Activated CD4-positive, alpha-beta T cell treated with anti-CD3 and anti-CD28 coated beads for 48 hours (primary cell): Measurements from ENCODE around the gene ZBTB46.

ENCODE experiments used
- DNase-seq: peaks from one replicate; pipeline ENCODE4 v3.0.0-alpha.2; 2020

ZBTB46 gene

DNA sequence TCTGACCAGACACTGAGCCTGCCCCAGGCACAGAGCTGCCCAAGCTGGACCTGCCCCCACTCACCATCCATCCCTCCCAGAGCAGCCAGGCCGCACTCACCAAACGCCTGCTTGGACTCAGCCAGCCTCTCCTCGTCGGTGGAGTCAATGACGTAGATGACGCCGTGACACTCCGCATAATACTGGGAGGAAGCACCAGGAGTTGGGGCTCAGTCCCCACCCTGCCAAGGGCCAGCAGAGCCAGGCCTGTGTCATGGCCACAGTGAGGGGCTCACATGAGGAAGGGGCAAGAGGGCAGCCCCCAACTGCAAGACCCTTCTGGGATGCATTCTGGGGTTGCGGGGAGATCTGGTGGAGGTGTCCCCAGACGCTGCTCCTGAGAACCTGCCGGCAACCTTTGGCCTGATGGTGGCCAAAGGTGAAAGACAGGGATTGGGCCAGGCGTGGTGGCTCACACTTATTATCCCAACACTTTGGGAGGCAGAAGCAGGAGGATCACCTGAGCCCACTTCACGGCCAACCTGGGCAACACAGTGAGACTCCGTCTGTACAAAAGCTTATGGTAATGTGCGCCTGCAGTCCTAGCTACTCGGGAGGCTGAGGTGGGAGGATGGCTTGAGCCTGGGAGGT, 128.9 kb downstream of the ZBTB46 start:
- peak; percentile 3 for DNase-seq

DNA sequence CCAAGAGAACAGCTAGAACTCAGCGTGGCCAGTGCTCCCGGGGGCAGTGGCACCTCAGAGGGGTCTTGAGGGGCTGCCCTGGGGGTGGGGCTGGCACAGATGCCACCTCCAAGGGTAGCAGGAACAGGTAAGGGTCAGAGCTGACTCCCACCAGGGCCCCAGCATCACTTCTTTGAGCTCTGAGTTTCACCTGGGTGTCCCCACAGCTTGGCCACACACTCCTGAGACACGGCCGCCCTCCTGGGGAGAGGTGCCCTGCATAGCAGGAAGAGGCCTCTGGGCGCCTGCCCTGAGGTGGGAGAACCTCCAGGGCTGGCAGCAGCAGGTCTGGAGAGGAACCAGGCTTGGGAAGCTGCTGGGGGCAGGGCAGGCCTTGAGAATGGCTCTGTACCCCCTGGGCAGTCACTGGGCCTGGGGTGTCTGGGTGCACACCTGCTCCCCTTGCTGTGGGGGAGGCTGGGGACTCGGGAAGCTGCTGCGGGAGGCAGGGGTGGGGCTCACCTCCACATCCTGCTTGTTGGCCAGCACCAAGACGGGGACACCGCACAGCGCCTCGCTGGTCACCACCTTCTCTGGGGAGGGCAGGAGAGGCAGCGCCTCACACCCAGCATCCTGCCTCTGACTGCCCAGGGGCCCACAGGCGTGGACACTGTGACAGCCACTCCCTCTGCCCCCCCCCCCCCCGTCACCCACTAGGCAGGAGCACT, 129.6 kb downstream of the ZBTB46 start:
- peak; percentile 4 for DNase-seq

DNA sequence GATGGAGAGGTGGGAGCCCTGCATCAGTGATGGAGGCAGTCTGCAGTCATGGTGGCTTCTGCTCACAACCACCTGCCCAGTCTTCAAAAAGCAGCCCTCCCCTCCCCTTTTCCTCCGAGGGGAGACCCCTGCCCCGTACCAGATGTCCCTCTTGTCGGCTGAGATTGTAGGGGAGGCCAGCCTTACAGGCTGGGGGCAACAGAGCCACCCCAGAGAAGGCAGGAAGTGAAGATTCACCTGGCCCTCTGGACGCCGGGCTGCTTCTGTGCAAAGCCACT, 130.1 kb downstream of the ZBTB46 start:
- DNase-seq: no peak

DNA sequence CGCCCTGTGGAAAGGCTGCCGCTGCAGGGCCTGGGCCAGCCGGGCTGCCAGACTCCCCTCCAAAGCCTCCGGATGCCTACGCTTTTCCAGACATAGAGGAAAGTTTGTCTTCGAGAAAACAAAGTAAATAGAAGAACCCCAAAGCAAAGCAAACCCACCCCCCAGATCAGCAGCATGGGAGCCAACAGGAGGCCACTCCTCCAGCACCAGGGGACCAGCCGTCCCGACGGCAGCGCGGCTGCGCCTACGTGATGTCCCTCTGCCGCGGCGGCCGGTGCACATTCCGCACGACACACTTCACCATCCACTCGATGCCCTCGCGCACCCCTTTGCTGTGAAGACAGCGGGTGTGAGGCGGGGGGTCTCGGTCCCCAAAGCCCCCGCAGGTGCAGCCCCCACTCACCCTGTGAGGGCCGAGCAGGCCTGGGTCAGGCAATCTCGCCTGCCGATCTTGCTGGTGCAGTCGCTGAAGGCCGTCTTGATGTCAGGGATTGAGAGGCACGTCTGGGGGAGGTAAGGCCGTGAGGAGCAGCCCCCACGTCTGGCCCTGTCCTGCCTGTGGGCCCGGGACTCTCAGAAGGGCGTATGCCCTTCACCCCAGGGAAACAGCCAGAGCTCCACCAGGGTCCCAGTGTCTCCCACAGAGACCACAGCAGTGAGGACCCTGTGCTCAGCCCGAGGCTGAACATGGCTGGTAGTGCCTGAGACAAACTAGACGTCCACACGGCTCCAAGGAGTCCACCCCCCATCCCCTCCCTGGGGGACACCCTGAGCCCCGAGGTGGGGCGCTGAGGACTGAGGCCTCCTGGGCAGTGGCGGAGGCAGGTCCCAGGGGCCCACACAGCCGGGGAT, 130.6 kb downstream of the ZBTB46 start:
- DNase-seq: peak; percentile 8

DNA sequence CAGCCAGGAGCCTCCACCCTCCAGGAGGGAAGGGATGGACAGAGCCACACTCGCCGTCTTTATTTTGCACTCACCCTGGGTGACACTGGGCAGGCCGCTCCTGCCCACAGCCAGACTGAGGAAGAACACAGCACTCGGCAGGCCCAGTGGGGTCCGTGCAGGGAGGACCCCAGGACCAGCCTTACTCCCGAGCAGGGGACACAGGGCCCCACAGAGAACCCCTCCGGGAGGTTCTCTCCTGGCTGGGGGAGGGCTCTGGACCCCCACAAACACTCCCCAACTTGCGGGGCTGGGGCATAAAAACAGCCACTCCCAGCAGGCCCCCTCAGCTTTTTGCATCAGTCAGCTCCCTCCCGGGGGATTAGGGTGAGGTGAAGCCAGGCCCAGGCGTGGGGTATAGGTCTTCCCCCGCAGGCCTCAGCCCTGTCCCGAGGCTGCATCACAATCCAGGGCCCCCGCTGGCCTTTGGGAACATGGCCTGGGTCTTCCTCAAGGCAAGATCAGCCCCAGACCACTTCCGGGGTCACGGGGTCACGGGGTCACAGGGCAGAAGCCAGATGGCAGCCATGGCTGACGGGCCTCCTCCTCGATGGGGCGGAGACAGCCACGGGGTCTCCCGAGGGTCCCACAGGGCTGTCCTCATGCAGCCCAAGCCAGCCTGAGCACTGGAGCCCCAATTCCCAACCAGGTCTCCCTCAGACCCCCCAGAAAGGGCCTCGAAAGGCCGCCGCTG, 131.4 kb downstream of the ZBTB46 start:
- DNase-seq: peak; percentile 3

DNA sequence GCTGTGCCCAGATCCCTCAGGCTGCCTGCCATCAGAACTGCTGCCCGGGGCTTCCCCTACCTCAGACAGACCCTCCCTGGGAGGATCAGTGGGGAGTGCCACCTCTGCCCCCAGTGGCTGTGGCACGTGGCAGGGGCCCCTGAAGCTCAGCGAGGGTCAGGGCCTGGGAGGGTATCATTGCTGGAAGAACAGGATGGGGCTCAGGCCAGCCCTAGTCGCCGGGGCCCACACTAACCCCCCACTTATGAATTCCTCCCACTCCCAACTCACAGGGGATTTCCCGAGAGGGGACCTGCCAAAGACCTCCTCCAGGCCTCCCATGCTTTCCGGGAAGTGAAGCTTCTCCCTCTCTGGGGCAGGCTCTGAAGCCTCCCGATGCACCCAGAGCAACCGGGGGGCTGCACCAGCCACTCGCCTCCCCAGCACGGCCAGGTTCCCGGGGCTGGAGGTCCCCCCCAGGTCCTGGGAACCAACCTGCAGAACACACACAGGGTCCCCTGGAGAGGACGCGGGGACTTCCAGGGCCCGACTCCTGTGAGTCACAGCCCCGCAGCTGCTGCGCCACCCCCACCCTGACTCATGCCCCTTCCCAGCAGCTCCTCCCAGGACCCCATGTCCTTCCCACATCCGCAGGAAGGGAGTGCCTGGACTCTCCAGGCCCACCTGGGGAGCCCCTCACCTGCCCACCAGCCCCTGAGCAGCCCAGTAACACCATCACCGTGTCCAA, 132.2 kb downstream of the ZBTB46 start:
- DNase-seq: peak; percentile 77

DNA sequence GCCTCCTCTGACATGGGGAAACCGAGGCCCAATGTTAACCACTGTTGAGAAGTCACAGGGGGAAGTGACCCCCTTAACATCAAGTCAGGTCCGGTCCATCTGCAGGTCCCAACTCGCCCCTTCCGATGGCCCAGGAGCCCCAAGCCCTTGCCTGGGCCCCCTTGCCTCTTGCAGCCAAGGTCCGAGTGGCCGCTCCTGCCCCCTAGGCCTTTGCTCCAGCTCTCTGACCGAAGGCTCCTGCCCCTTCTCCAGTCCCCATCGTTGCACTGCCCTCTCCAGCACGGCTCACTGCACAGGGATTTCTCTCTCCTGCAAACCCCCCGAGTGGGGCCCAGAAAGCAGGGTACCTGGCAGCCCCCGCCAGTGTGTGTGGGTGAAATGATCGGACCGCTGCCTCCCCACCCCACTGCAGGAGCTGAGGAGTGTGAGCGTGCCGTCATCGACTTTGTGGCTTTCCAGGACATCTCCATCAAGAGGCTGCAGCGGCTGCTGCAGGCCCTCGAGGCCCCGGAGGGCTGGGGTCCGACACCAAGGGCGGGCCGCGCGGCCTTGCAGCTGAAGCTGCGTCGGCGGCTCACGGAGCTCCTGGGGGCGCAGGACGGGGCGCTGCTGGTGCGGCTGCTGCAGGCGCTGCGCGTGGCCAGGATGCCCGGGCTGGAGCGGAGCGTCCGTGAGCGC, 133.1 kb downstream of the ZBTB46 start:
- DNase-seq: no peak

DNA sequence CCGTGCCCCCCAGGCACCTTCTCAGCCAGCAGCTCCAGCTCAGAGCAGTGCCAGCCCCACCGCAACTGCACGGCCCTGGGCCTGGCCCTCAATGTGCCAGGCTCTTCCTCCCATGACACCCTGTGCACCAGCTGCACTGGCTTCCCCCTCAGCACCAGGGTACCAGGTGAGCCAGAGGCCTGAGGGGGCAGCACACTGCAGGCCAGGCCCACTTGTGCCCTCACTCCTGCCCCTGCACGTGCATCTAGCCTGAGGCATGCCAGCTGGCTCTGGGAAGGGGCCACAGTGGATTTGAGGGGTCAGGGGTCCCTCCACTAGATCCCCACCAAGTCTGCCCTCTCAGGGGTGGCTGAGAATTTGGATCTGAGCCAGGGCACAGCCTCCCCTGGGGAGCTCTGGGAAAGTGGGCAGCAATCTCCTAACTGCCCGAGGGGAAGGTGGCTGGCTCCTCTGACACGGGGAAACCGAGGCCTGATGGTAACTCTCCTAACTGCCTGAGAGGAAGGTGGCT, 133.7 kb downstream of the ZBTB46 start:
- no peak for DNase-seq

DNA sequence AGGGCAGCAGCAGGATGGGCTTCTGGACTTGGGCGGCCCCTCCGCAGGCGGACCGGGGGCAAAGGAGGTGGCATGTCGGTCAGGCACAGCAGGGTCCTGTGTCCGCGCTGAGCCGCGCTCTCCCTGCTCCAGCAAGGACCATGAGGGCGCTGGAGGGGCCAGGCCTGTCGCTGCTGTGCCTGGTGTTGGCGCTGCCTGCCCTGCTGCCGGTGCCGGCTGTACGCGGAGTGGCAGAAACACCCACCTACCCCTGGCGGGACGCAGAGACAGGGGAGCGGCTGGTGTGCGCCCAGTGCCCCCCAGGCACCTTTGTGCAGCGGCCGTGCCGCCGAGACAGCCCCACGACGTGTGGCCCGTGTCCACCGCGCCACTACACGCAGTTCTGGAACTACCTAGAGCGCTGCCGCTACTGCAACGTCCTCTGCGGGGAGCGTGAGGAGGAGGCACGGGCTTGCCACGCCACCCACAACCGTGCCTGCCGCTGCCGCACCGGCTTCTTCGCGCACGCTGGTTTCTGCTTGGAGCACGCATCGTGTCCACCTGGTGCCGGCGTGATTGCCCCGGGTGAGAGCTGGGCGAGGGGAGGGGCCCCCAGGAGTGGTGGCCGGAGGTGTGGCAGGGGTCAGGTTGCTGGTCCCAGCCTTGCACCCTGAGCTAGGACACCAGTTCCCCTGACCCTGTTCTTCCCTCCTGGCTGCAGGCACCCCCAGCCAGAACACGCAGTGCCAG, 134.3 kb downstream of the ZBTB46 start, which contains the start of gene TNFRSF6B:
TSS of gene TNFRSF6B (plus strand) at position 25 of the 729 bp plus-strand sequence. CDS start at position 141, 116 bp downstream.
- DNase-seq: no peak

DNA sequence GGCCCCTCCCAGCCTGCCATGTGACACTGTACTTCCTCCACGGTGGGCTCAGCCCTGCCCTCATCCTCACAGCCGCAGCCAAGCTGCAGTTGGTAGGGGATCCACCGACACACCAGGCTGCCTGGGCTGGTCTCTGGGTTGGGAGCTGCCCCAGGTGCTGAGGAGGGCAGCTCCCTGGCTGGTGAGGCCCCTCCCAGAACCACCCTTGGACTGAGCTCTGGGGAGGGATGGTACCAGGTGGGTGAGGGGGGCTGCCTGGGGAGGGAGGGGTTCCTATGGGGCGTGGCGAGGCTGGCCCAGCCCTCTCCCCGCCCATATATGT, 134.8 kb downstream of the ZBTB46 start:
- no peak for DNase-seq

DNA sequence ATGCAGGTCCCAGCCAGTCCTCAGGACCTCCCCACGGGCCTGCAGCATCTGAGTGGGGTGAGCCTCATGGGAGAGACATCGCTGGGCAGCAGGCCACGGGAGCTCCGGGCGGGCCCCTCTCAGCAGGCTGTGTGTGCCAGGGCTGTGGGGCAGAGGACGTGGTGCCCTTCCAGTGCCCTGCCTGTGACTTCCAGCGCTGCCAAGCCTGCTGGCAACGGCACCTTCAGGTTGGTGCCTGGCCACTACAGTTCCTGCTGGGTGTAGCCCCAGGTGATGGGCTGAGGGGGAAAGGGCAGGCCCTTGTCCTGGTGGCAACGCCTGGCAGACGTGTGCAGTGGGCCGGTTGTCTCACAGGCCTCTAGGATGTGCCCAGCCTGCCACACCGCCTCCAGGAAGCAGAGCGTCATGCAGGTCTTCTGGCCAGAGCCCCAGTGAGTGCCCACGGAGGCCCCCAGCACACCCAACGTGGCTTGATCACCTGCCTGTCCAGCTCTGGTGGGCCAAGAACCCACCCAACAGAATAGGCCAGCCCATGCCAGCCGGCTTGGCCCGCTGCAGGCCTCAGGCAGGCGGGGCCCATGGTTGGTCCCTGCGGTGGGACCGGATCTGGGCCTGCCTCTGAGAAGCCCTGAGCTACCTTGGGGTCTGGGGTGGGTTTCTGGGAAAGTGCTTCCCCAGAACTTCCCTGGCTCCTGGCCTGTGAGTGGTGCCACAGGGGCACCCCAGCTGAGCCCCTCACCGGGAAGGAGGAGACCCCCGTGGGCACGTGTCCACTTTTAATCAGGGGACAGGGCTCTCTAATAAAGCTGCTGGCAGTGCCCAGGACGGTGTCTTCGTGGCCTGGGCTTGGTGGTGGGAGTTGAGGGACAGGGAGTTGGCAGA, 135.4 kb downstream of the ZBTB46 start:
- no peak for DNase-seq

DNA sequence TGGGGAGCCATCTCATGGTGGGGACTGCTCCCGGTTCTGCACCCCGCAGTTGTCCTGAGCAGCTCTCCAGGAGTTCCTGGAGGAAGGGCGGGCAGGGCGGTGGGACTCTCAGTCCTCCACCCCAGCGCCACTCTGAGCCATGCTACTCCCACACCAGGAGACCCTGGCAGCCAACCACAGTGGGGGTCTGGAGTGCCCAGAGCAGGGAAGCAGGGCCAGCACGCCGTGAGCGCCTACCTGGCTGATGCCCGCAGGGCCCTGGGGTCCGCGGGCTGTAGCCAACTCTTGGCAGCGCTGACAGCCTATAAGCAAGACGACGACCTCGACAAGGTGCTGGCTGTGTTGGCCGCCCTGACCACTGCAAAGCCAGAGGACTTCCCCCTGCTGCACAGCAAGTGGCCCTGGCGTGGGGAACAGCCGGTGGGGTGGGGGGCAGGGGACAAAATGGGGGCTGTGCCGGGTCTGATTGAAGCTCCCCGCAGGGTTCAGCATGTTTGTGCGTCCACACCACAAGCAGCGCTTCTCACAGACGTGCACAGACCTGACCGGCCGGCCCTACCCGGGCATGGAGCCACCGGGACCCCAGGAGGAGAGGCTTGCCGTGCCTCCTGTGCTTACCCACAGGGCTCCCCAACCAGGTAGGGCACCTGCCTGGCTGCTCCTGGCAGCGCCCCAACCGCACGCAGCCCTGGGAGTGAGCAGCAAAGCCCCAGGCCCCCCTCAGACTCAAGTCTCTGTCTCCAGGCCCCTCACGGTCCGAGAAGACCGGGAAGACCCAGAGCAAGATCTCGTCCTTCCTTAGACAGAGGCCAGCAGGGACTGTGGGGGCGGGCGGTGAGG, 136.3 kb downstream of the ZBTB46 start:
- no peak for DNase-seq

DNA sequence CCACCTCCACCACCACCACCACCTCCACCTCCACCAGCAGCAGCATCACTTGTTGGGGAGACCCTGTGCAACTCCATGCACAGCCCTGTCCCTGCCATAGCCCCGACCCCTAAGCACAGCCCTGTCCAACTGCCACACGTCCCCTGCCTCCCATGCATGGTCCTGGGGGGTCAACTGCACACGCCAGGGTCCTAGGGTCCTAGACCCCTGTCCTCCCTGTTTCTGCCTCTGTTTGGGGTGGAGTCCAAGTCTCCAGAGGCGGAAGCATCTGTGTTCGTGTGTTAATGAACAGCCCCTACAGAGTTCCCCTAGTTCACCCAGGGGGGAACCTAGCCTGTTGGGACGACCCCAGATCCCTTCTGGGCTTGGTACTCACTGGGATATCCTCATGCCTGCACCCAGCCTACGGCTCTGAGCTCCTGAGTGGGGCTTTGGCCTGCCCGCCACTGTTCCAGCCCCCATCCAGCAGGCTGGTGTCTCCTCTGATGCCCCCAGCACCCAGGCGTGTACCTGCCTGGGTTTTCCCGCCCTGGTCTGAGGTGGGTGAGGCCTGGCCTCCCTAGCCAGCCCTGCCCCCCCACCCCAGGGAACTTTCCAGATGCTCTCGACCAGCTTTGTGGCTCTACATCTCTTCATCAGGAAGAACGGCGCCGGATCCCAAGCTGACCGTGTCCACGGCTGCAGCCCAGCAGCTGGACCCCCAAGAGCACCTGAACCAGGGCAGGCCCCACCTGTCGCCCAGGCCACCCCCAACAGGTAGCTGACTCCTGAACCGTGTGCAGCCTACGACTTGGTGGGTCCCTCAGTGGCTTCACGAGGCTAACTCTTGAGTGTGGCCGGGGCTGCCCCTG, 137.1 kb downstream of the ZBTB46 start:
- no peak for DNase-seq
